ENCODE measurements around the gene COL8A1. TPM values are rescaled to one million over a fixed set of nuclear protein-coding genes. Genes with fewer than 3 reads are reported as not detected.

The COL8A1 gene
- total RNA-seq, 1 experiment from 2014 or later: 0.87 TPM

DNA sequence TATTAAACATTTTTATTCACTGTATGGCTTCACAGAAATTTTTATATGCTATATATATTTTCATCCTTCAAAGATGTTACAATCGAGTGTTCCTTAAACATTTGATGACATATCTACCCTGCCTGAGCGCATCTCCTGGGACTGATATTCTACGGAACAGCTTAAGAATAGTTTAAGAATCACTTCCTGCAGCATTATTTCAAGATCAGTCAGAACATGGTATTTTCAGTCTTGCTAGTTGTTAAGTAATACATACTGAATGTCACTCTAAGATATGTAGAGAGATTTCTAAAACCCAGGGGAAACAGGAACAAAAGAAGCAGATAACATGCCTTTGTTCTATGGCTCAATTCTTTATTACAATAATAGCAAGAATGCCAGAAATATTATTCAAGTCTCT is 8.7 kb downstream of the COL8A1 start:
- ChIA-PET CTCF (interaction anchor here (1.1 to 1.4 kb wide), 3 partner anchors 9 to 10 kb away, joined by 3 to 9 read pairs (median 3); partner anchors contain the start of gene COL8A1), POLR2A (no interaction called here)
- H3K27ac Mint-ChIP-seq: no peak overlapping the region
- H3K27me3 Mint-ChIP-seq (ENCODE audit: low read depth): no peaks in the 10 kb centered on the region
- H3K9me3 Mint-ChIP-seq: no peaks in the 10 kb centered on the region
- peaks cover 17% of the 10 kb centered on the region for H3K4me1 Mint-ChIP-seq
- no peak overlapping the region for H3K4me3 Mint-ChIP-seq
- no peak for ATAC-seq
- no peak for TF ChIP-seq SOX15 (CRISPR knock-in tag; IDR thresholded peaks at IDR 0.05)
- no peak for DNase-seq (ENCODE audit: low spot score)
- no peaks in the 10 kb centered on the region for H3K36me3 Mint-ChIP-seq

DNA sequence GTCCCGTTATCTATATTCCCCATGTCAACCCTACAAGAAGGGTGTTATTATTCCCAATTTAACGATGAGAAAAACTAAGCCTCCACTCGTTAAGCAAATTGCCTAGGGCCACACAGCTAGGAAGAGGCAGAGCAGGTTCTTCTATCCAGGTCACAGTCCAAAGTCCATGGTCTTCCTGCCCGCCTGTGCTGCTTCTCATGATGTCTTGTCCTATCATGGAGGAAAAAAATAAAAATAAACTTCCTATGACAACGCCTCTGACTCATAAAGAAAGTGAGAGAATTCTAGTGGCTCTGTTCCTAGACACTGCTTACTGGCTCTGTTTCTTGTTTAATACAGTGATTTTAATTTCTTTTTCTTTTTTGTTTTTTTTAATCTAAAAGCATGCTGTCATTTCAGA is 9.7 kb downstream of the COL8A1 start:
- no peaks in the 10 kb centered on the region for H3K27me3 Mint-ChIP-seq (ENCODE audit: low read depth)
- TF ChIP-seq ZNF138 (CRISPR knock-in tag; conservative IDR thresholded peaks at IDR 0.05): no peak
- TF ChIP-seq TEAD1 (CRISPR knock-in tag; IDR thresholded peaks at IDR 0.05): no peak
- TF ChIP-seq EMX1 (CRISPR knock-in tag; IDR thresholded peaks at IDR 0.05): no peak
- TF ChIP-seq, protein P1, sequence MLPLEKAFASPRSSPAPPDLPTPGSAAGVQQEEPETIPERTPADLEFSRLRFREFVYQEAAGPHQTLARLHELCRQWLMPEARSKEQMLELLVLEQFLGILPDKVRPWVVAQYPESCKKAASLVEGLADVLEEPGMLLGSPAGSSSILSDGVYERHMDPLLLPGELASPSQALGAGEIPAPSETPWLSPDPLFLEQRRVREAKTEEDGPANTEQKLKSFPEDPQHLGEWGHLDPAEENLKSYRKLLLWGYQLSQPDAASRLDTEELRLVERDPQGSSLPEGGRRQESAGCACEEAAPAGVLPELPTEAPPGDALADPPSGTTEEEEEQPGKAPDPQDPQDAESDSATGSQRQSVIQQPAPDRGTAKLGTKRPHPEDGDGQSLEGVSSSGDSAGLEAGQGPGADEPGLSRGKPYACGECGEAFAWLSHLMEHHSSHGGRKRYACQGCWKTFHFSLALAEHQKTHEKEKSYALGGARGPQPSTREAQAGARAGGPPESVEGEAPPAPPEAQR (CRISPR knock-in tag; IDR thresholded peaks at IDR 0.05): no peak
- peaks cover 16% of the 10 kb centered on the region for H3K4me1 Mint-ChIP-seq
- no peak overlapping the region for H3K27ac Mint-ChIP-seq
- ATAC-seq (no peak), DNase-seq (ENCODE audit: low spot score) (no peak)
- no peak overlapping the region for H3K4me3 Mint-ChIP-seq
- POLR2A ChIA-PET: no interaction called here
- no peaks in the 10 kb centered on the region for H3K36me3 Mint-ChIP-seq
- CTCF ChIA-PET: interaction anchor here (0.6 to 1.4 kb wide), 4 partner anchors 8 to 184 kb away, joined by 3 to 9 read pairs (median 4); partner anchors contain the start of gene COL8A1
- no peaks in the 10 kb centered on the region for H3K9me3 Mint-ChIP-seq

DNA sequence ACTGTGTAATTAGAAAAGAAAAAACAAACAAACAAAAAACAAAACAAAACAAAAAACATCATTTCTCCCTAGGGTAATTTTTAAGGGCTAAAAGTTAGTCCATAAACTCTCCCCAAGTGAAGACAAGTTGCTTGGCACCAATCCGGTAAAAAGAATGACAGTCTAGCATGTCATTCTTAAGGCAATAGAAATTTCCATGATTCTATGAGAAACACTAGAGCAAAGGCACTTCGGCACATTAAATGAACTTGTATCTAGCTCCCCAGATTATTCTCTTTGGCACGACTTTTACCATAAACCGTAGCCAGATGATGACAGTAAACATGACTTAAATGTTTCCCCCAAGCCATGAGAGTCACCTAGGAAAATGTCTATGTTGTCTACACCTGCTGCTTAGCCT is 10.1 kb downstream of the COL8A1 start:
- no peak for ATAC-seq
- ChIA-PET POLR2A (no interaction called here), CTCF (no interaction called here)
- Mint-ChIP-seq H3K9me3 (no peaks in the 10 kb centered on the region), H3K4me3 (no peak overlapping the region), H3K36me3 (no peaks in the 10 kb centered on the region), H3K4me1 (peaks cover 16% of the 10 kb centered on the region), H3K27me3 (ENCODE audit: low read depth) (no peaks in the 10 kb centered on the region), H3K27ac (no peak overlapping the region)
- DNase-seq (ENCODE audit: low spot score): no peak
- TF ChIP-seq CREB1 (CRISPR knock-in tag; IDR thresholded peaks at IDR 0.05): no peak
- no peak for TF ChIP-seq ZNF317 (CRISPR knock-in tag; IDR thresholded peaks at IDR 0.05; ENCODE audit: borderline replicate concordance, low read depth)
- TF ChIP-seq ZNF121 (CRISPR knock-in tag; IDR thresholded peaks at IDR 0.05): no peak
- TF ChIP-seq ZBTB21 (CRISPR knock-in tag; IDR thresholded peaks at IDR 0.05; ENCODE audit: borderline replicate concordance): no peak
- TF ChIP-seq, protein P2, sequence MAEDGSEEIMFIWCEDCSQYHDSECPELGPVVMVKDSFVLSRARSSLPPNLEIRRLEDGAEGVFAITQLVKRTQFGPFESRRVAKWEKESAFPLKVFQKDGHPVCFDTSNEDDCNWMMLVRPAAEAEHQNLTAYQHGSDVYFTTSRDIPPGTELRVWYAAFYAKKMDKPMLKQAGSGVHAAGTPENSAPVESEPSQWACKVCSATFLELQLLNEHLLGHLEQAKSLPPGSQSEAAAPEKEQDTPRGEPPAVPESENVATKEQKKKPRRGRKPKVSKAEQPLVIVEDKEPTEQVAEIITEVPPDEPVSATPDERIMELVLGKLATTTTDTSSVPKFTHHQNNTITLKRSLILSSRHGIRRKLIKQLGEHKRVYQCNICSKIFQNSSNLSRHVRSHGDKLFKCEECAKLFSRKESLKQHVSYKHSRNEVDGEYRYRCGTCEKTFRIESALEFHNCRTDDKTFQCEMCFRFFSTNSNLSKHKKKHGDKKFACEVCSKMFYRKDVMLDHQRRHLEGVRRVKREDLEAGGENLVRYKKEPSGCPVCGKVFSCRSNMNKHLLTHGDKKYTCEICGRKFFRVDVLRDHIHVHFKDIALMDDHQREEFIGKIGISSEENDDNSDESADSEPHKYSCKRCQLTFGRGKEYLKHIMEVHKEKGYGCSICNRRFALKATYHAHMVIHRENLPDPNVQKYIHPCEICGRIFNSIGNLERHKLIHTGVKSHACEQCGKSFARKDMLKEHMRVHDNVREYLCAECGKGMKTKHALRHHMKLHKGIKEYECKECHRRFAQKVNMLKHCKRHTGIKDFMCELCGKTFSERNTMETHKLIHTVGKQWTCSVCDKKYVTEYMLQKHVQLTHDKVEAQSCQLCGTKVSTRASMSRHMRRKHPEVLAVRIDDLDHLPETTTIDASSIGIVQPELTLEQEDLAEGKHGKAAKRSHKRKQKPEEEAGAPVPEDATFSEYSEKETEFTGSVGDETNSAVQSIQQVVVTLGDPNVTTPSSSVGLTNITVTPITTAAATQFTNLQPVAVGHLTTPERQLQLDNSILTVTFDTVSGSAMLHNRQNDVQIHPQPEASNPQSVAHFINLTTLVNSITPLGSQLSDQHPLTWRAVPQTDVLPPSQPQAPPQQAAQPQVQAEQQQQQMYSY (CRISPR knock-in tag; IDR thresholded peaks at IDR 0.05): no peak
- TF ChIP-seq, protein P3, sequence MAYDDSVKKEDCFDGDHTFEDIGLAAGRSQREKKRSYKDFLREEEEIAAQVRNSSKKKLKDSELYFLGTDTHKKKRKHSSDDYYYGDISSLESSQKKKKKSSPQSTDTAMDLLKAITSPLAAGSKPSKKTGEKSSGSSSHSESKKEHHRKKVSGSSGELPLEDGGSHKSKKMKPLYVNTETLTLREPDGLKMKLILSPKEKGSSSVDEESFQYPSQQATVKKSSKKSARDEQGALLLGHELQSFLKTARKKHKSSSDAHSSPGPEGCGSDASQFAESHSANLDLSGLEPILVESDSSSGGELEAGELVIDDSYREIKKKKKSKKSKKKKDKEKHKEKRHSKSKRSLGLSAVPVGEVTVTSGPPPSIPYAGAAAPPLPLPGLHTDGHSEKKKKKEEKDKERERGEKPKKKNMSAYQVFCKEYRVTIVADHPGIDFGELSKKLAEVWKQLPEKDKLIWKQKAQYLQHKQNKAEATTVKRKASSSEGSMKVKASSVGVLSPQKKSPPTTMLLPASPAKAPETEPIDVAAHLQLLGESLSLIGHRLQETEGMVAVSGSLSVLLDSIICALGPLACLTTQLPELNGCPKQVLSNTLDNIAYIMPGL (CRISPR knock-in tag; IDR thresholded peaks at IDR 0.05): no peak
- no peak for TF ChIP-seq NFE2L1 (CRISPR knock-in tag; IDR thresholded peaks at IDR 0.05)
- no peak for TF ChIP-seq ZNF423 (CRISPR knock-in tag; IDR thresholded peaks at IDR 0.05)
- TF ChIP-seq, protein P4, sequence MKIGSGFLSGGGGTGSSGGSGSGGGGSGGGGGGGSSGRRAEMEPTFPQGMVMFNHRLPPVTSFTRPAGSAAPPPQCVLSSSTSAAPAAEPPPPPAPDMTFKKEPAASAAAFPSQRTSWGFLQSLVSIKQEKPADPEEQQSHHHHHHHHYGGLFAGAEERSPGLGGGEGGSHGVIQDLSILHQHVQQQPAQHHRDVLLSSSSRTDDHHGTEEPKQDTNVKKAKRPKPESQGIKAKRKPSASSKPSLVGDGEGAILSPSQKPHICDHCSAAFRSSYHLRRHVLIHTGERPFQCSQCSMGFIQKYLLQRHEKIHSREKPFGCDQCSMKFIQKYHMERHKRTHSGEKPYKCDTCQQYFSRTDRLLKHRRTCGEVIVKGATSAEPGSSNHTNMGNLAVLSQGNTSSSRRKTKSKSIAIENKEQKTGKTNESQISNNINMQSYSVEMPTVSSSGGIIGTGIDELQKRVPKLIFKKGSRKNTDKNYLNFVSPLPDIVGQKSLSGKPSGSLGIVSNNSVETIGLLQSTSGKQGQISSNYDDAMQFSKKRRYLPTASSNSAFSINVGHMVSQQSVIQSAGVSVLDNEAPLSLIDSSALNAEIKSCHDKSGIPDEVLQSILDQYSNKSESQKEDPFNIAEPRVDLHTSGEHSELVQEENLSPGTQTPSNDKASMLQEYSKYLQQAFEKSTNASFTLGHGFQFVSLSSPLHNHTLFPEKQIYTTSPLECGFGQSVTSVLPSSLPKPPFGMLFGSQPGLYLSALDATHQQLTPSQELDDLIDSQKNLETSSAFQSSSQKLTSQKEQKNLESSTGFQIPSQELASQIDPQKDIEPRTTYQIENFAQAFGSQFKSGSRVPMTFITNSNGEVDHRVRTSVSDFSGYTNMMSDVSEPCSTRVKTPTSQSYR (CRISPR knock-in tag; IDR thresholded peaks at IDR 0.05): no peak
- no peak for TF ChIP-seq SOX15 (CRISPR knock-in tag; IDR thresholded peaks at IDR 0.05)
- TF ChIP-seq CBFB (CRISPR knock-in tag; IDR thresholded peaks at IDR 0.05; ENCODE audit: low read depth): no peak
- TF ChIP-seq, protein P5, sequence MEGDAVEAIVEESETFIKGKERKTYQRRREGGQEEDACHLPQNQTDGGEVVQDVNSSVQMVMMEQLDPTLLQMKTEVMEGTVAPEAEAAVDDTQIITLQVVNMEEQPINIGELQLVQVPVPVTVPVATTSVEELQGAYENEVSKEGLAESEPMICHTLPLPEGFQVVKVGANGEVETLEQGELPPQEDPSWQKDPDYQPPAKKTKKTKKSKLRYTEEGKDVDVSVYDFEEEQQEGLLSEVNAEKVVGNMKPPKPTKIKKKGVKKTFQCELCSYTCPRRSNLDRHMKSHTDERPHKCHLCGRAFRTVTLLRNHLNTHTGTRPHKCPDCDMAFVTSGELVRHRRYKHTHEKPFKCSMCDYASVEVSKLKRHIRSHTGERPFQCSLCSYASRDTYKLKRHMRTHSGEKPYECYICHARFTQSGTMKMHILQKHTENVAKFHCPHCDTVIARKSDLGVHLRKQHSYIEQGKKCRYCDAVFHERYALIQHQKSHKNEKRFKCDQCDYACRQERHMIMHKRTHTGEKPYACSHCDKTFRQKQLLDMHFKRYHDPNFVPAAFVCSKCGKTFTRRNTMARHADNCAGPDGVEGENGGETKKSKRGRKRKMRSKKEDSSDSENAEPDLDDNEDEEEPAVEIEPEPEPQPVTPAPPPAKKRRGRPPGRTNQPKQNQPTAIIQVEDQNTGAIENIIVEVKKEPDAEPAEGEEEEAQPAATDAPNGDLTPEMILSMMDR (IDR thresholded peaks at IDR 0.05): no peak
- TF ChIP-seq, protein P6, sequence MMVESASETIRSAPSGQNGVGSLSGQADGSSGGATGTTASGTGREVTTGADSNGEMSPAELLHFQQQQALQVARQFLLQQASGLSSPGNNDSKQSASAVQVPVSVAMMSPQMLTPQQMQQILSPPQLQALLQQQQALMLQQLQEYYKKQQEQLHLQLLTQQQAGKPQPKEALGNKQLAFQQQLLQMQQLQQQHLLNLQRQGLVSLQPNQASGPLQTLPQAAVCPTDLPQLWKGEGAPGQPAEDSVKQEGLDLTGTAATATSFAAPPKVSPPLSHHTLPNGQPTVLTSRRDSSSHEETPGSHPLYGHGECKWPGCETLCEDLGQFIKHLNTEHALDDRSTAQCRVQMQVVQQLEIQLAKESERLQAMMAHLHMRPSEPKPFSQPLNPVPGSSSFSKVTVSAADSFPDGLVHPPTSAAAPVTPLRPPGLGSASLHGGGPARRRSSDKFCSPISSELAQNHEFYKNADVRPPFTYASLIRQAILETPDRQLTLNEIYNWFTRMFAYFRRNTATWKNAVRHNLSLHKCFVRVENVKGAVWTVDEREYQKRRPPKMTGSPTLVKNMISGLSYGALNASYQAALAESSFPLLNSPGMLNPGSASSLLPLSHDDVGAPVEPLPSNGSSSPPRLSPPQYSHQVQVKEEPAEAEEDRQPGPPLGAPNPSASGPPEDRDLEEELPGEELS (CRISPR knock-in tag; IDR thresholded peaks at IDR 0.05): no peak
- no peak for TF ChIP-seq KAT7 (CRISPR knock-in tag; IDR thresholded peaks at IDR 0.05; ENCODE audit: borderline replicate concordance)

All from WTC11 (cell line).